Fibroblast of lung (primary cell): ENCODE measurements around the gene ZC3H12D. TPM values are rescaled to one million over a fixed set of nuclear protein-coding genes. Genes with fewer than 3 reads are reported as not detected.

Experiments used
- DNase-seq, 2 donors: peaks; one replicate each; pipeline versions ENCODE4 v3.0.0 to v3.0.0-alpha.2; 2010; ENCODE audit warnings: low read depth in 2 of 2
- H2AFZ ChIP-seq: 2 replicates; pipeline ENCODE4 v1.5.1; 2012; ENCODE audit warnings: low read length, control low read depth, inconsistent platforms
- H3K27ac ChIP-seq: 2 replicates; pipeline ENCODE4 v1.5.1; 2011; ENCODE audit warnings: low read length, control low read depth; ENCODE audit not compliant: insufficient read depth
- H3K27me3 ChIP-seq: 2 replicates; pipeline ENCODE4 v1.5.1; 2011; ENCODE audit warnings: mild to moderate bottlenecking, low read length; ENCODE audit not compliant: control insufficient read depth, insufficient read depth
- H3K36me3 ChIP-seq: 2 replicates; pipeline ENCODE4 v1.5.1; 2011; ENCODE audit warnings: low read length; ENCODE audit not compliant: control insufficient read depth, insufficient read depth
- H3K4me1 ChIP-seq: 2 replicates; pipeline ENCODE4 v1.5.1; 2011; ENCODE audit warnings: low read length; ENCODE audit not compliant: control insufficient read depth, insufficient read depth; ENCODE audit errors: extremely low read depth
- H3K4me2 ChIP-seq: 2 replicates; pipeline ENCODE4 v1.5.1; 2011; ENCODE audit warnings: low read length, control low read depth; ENCODE audit not compliant: insufficient read depth; ENCODE audit errors: extremely low read depth
- H3K4me3 ChIP-seq, 4 experiments: fragments of 200-600 bp in 1 of 4; sonication (generic) in 1 of 4; replicated peaks in 1 of 4; 2 replicates each; pipeline ENCODE4 v1.5.1; 2011 to 2016; ENCODE audit warnings: low read length in 4 of 4, low read depth in 3 of 4, mild to moderate bottlenecking in 3 of 4, control low read depth in 2 of 4, inconsistent platforms in 1 of 4, mixed read lengths in 1 of 4; ENCODE audit not compliant: insufficient read depth in 1 of 4; ENCODE audit errors: control extremely low read depth in 1 of 4
- H3K79me2 ChIP-seq: 2 replicates; pipeline ENCODE4 v1.5.1; 2012; ENCODE audit warnings: mild to moderate bottlenecking, low read length, inconsistent platforms; ENCODE audit not compliant: control insufficient read depth, insufficient read depth
- H3K9ac ChIP-seq: 2 replicates; pipeline ENCODE4 v1.5.1; 2011; ENCODE audit warnings: mild to moderate bottlenecking, low read length, control low read depth; ENCODE audit not compliant: insufficient read depth
- H3K9me3 ChIP-seq: 2 replicates; pipeline ENCODE4 v1.5.1; 2012; ENCODE audit warnings: low read depth, low read length; ENCODE audit not compliant: control insufficient read depth, insufficient read depth
- H4K20me1 ChIP-seq: 2 replicates; pipeline ENCODE4 v1.5.1; 2011; ENCODE audit warnings: low read length; ENCODE audit not compliant: control insufficient read depth, insufficient read depth; ENCODE audit errors: extremely low read depth
- CTCF ChIP-seq, 2 donors: IDR thresholded peaks in 1 of 2; conservative IDR thresholded peaks in 1 of 2; 1 replicate in 1 of 2; 2 replicates in 1 of 2; pipeline ENCODE4 v1.5.1; 2011 to 2012; ENCODE audit warnings: low read length in 2 of 2, control low read depth in 1 of 2, inconsistent platforms in 1 of 2, low read depth in 1 of 2, mild to moderate bottlenecking in 1 of 2
- EZH2 ChIP-seq: IDR thresholded peaks from 2 replicates; pipeline ENCODE4 v1.5.1; 2012; ENCODE audit warnings: low read length, control low read depth, mild to moderate bottlenecking; ENCODE audit errors: missing control alignments
- polyA plus RNA-seq, 2 donors: library from polyadenylated mRNA; depleted of rRNA in 1 of 2; stranded (reverse) in 1 of 2; unstranded in 1 of 2; fragments of >200 nt; gene quantifications; 2 replicates each; pipeline ENCODE4 v1.2.1, GENCODE V29; 2011 to 2012; ENCODE audit warnings: missing spikeins in 1 of 2
- total RNA-seq: library from RNA; depleted of rRNA; stranded (reverse); fragments of >200 nt; gene quantifications from 2 replicates; pipeline ENCODE4 v1.2.1, GENCODE V29; 2014

Gene ZC3H12D
- total and polyA plus RNA-seq, 2 donors (not counting 1 experiment from before 2014, with no cell fraction given): 0.01 to 0.17 TPM

DNA sequence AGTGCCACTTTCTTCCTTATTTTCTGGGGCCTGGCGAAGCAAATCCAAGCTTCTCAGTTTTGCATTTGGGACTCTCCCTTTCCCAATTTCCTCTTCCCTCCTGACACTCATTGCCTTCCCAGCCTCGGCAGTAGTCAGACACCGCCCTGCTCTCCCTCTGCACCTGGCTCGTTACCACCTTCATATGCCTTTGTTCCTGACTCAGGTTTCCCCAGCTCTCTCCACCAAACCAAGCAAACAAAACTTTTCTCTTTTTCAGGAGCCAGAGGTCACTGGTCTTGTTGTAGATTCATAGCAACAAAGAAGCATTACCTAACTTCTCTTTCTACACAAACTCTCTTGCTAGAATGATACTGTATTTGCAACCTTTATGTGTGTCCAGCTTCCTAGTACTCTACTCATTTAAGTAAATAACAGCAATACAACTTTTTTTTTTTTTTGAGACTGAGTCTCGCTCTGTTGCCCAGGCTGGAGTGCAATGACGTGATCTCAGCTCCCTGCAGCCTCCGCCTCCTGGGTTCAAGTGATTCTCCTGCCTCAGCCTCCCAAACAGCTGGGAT is 9.0 kb upstream of the ZC3H12D start:
- H3K79me2 ChIP-seq: no peaks in the 10 kb centered on the region
- H3K4me2 ChIP-seq: no peak overlapping the region
- no peak overlapping the region for H2AFZ ChIP-seq
- no peaks in the 10 kb centered on the region for H4K20me1 ChIP-seq
- H3K27ac ChIP-seq: no peak overlapping the region
- peaks cover under 1% of the 10 kb centered on the region for H3K4me1 ChIP-seq
- H3K4me3 ChIP-seq: no peak overlapping the region
- H3K27me3 ChIP-seq: no peaks in the 10 kb centered on the region
- H3K9me3 ChIP-seq: no peaks in the 10 kb centered on the region
- DNase-seq: no peak
- no peaks in the 10 kb centered on the region for H3K36me3 ChIP-seq
- no peak overlapping the region for H3K9ac ChIP-seq
- TF ChIP-seq EZH2 (no peak), CTCF (conservative IDR thresholded peaks at IDR 0.05 in 1 of 2, IDR thresholded peaks at IDR 0.05 in 1 of 2; ENCODE audit: low read depth in 1 of 2, low read length in 2 of 2) (no peak)

DNA sequence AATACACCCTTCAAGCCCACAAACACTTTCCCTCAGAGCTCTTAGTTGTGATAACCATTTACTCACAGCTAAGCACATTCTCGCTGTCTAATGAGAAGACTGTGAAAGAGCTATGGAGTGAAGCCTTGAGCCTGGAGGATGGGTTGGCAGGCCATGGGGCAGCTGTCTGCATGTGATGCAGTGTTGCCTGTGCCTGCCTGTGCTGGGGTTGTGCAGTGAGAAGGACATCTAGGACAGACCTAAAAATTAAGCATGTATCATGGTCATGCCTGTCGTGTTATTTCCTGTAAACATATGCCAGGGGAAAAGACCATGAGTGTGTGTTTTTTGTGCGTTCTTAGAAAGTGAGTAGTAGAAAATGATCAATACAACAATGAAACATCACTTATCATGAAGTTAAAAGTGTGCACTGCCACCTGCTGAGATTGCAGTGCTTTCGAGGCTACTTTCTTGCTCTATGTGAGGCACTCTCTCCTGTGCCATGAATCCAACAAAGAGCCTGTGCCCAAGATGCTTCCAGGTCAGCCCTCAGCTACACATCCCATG is 8.1 kb upstream of the ZC3H12D start:
- H3K4me3 ChIP-seq: no peak overlapping the region

DNA sequence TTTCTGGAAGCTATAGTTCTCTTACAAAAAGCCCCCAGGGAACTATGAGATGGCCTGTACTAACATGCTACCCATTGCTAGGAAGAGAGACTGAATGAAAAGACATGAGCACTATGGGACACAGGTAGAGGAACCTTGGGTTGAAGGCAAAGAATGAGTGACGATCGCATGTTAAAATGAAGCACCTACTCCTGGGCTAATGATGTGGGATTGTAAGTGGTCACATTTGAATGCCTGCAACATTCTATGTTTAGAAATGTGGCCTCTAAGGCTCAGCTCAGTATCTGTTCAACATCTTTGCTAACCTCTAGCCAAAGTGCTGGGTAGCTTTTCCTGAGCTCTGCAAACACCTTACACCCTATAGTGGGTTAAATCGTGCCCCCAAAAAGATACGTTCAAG is 5.2 kb upstream of the ZC3H12D start:
- Histone ChIP-seq H4K20me1 (no peaks in the 10 kb centered on the region), H3K79me2 (no peaks in the 10 kb centered on the region), H2AFZ (no peak overlapping the region), H3K36me3 (no peaks in the 10 kb centered on the region), H3K27ac (no peak overlapping the region), H3K4me3 (no peak overlapping the region), H3K9me3 (no peaks in the 10 kb centered on the region), H3K9ac (no peak overlapping the region), H3K4me1 (no peaks in the 10 kb centered on the region), H3K27me3 (no peaks in the 10 kb centered on the region), H3K4me2 (no peak overlapping the region)
- no peak for DNase-seq
- TF ChIP-seq CTCF (conservative IDR thresholded peaks at IDR 0.05 in 1 of 2, IDR thresholded peaks at IDR 0.05 in 1 of 2; ENCODE audit: low read depth in 1 of 2, low read length in 2 of 2): no peak
- no peak for TF ChIP-seq EZH2

More for the DNA sequence above, 8.1 kb upstream of the ZC3H12D start:
- no peak overlapping the region for H2AFZ ChIP-seq
- H3K79me2 ChIP-seq: no peaks in the 10 kb centered on the region
- DNase-seq: no peak
- no peaks in the 10 kb centered on the region for H3K4me1 ChIP-seq
- no peaks in the 10 kb centered on the region for H4K20me1 ChIP-seq
- H3K27me3 ChIP-seq: no peaks in the 10 kb centered on the region
- H3K4me2 ChIP-seq: no peak overlapping the region
- TF ChIP-seq EZH2 (no peak), CTCF (conservative IDR thresholded peaks at IDR 0.05 in 1 of 2, IDR thresholded peaks at IDR 0.05 in 1 of 2; ENCODE audit: low read depth in 1 of 2, low read length in 2 of 2) (no peak)
- no peaks in the 10 kb centered on the region for H3K36me3 ChIP-seq
- H3K27ac ChIP-seq: no peak overlapping the region
- no peaks in the 10 kb centered on the region for H3K9me3 ChIP-seq
- H3K9ac ChIP-seq: no peak overlapping the region
